Parathyroid adenoma (tissue), 2 donors: ENCODE results near the gene TCF4.

Source experiments
- H2AFZ ChIP-seq: fragments of 300-600 bp; sonication (generic); one replicate; pipeline ENCODE4 v1.7.0; 2017; ENCODE audit warnings: antibody characterized with exemption, mild to moderate bottlenecking
- H3K27ac ChIP-seq: fragments of 300-600 bp; sonication (generic); one replicate; pipeline ENCODE4 v1.7.0; 2017
- H3K27me3 ChIP-seq: fragments of 300-600 bp; sonication (generic); one replicate; pipeline ENCODE4 v1.7.0; 2017; ENCODE audit warnings: low read length; ENCODE audit not compliant: control insufficient read depth, insufficient read depth
- H3K36me3 ChIP-seq: fragments of 300-600 bp; sonication (generic); one replicate; pipeline ENCODE4 v1.7.0; 2017; ENCODE audit warnings: low read length; ENCODE audit not compliant: control insufficient read depth, insufficient read depth
- H3K4me1 ChIP-seq: fragments of 300-600 bp; sonication (generic); one replicate; pipeline ENCODE4 v1.7.0; 2017; ENCODE audit warnings: control low read depth
- H3K4me2 ChIP-seq: fragments of 300-600 bp; sonication (generic); one replicate; pipeline ENCODE4 v1.7.0; 2017; ENCODE audit warnings: low read length
- H3K4me3 ChIP-seq: fragments of 300-600 bp; sonication (generic); one replicate; pipeline ENCODE4 v1.7.0; 2017; ENCODE audit warnings: low read depth, low read length
- H3K79me2 ChIP-seq: fragments of 300-600 bp; sonication (generic); one replicate; pipeline ENCODE4 v1.7.0; 2017; ENCODE audit warnings: control low read depth
- H3K9ac ChIP-seq: fragments of 300-600 bp; sonication (generic); one replicate; pipeline ENCODE4 v1.7.0; 2017; ENCODE audit warnings: mild to moderate bottlenecking
- H3K9me3 ChIP-seq: fragments of 300-600 bp; sonication (generic); one replicate; pipeline ENCODE4 v1.7.0; 2017; ENCODE audit warnings: low read length; ENCODE audit not compliant: control insufficient read depth
- CTCF ChIP-seq: fragments of 300-600 bp; sonication (generic); IDR thresholded peaks from one replicate; pipeline ENCODE4 v1.7.0; 2017; ENCODE audit warnings: antibody characterized with exemption, mild to moderate bottlenecking
- donor health status: primary hyperparathyroidism.

The TCF4 gene

GRCh38 chr18:55477860-55478581 is 110.0 kb downstream of the TCF4 start:
- peak overlapping the region; percentile 69 for H3K27ac ChIP-seq
- TF ChIP-seq CTCF, result no peak
- no peaks in the 10 kb centered on the region for H3K4me1 ChIP-seq
- no peaks in the 10 kb centered on the region for H3K27me3 ChIP-seq
- peak overlapping the region; percentile 54 for H3K4me3 ChIP-seq
- peak overlapping the region; percentile 55 for H2AFZ ChIP-seq
- no peak overlapping the region for H3K9ac ChIP-seq
- no peaks in the 10 kb centered on the region for H3K9me3 ChIP-seq
- no peaks in the 10 kb centered on the region for H3K79me2 ChIP-seq
- no peaks in the 10 kb centered on the region for H3K36me3 ChIP-seq
- peak overlapping the region; percentile 77 for H3K4me2 ChIP-seq

GRCh38 chr18:55477499-55477859 is 110.5 kb downstream of the TCF4 start:
- H3K9me3 ChIP-seq, result no peaks in the 10 kb centered on the region
- no peaks in the 10 kb centered on the region for H3K4me1 ChIP-seq
- H3K9ac ChIP-seq, result no peak overlapping the region
- no peaks in the 10 kb centered on the region for H3K36me3 ChIP-seq
- H3K27me3 ChIP-seq, result no peaks in the 10 kb centered on the region
- H3K4me2 ChIP-seq, result peak overlapping the region; percentile 77
- TF ChIP-seq CTCF, result peak; percentile 15
- H3K79me2 ChIP-seq, result no peaks in the 10 kb centered on the region
- peak overlapping the region; percentile 69 for H3K27ac ChIP-seq
- peak overlapping the region; percentile 55 for H2AFZ ChIP-seq
- H3K4me3 ChIP-seq, result peak overlapping the region; percentile 54

GRCh38 chr18:55475916-55476315 is 112.1 kb downstream of the TCF4 start:
- Histone ChIP-seq H2AFZ (no peak overlapping the region), H3K4me3 (no peak overlapping the region), H3K4me2 (no peak overlapping the region), H3K36me3 (no peaks in the 10 kb centered on the region), H3K9me3 (no peaks in the 10 kb centered on the region), H3K27ac (no peak overlapping the region), H3K4me1 (no peaks in the 10 kb centered on the region), H3K27me3 (no peaks in the 10 kb centered on the region), H3K9ac (no peak overlapping the region), H3K79me2 (peaks cover 1% of the 10 kb centered on the region)
- TF ChIP-seq CTCF, result no peak

- no peak overlapping the region for H3K4me2 ChIP-seq
- H3K36me3 ChIP-seq, result no peaks in the 10 kb centered on the region
- no peaks in the 10 kb centered on the region for H3K27me3 ChIP-seq
- no peak overlapping the region for H3K9ac ChIP-seq
- H2AFZ ChIP-seq, result no peak overlapping the region
- H3K4me1 ChIP-seq, result no peaks in the 10 kb centered on the region
- H3K4me3 ChIP-seq, result no peak overlapping the region
- no peaks in the 10 kb centered on the region for H3K9me3 ChIP-seq
- no peak overlapping the region for H3K27ac ChIP-seq
- TF ChIP-seq CTCF, result no peak
- peaks cover 4% of the 10 kb centered on the region for H3K79me2 ChIP-seq
Observed at GRCh38 chr18:55475467-55475866, 112.5 kb downstream of the TCF4 start.

- H2AFZ ChIP-seq, result no peak overlapping the region
- H3K4me1 ChIP-seq, result no peaks in the 10 kb centered on the region
- H3K36me3 ChIP-seq, result no peaks in the 10 kb centered on the region
- H3K9me3 ChIP-seq, result no peaks in the 10 kb centered on the region
- H3K27ac ChIP-seq, result no peak overlapping the region
- TF ChIP-seq CTCF, result no peak
- H3K27me3 ChIP-seq, result no peaks in the 10 kb centered on the region
- no peak overlapping the region for H3K4me3 ChIP-seq
- H3K9ac ChIP-seq, result no peak overlapping the region
- no peak overlapping the region for H3K4me2 ChIP-seq
- H3K79me2 ChIP-seq, result peaks cover 4% of the 10 kb centered on the region
Observed at GRCh38 chr18:55473560-55473959, 114.4 kb downstream of the TCF4 start.
